NCI-H1048 (cell line): Measurements from ENCODE around the gene SH3PXD2B.
A peak's percentile ranks its signal among the peaks of the same experiment; 100 is the strongest.
"Not testable (repeated sequence)": the region's sequence is repeated elsewhere in the genome, so short reads cannot be mapped to it uniquely, and the experiment has no call there.

Experiments
- DNase-seq: peaks from one replicate; lab custom pipeline; 2025; lab: John Stamatoyannopoulos, UW

The SH3PXD2B gene

GRCh38 chr5:172399826-172400225 lies 54.5 kb downstream of the SH3PXD2B start:
- no peak for DNase-seq

GRCh38 chr5:172399336-172399735 lies 55.0 kb downstream of the SH3PXD2B start:
- DNase-seq: no peak

- not testable (repeated sequence) for DNase-seq
These were observed 55.7 kb downstream of the SH3PXD2B start for GRCh38 chr5:172398645-172399044.

- not testable (repeated sequence) for DNase-seq
These were observed 57.3 kb downstream of the SH3PXD2B start for GRCh38 chr5:172396994-172397393.

- DNase-seq: no peak
These were observed 58.1 kb downstream of the SH3PXD2B start for GRCh38 chr5:172396220-172396619.

GRCh38 chr5:172395483-172395882 lies 58.8 kb downstream of the SH3PXD2B start:
- DNase-seq: no peak

GRCh38 chr5:172389578-172390112 lies 64.7 kb downstream of the SH3PXD2B start:
- no peak for DNase-seq

GRCh38 chr5:172388246-172388733 lies 66.0 kb downstream of the SH3PXD2B start:
- DNase-seq: no peak

- no peak for DNase-seq
These were observed 68.6 kb downstream of the SH3PXD2B start for GRCh38 chr5:172385707-172386106.

GRCh38 chr5:172385010-172385563 lies 69.2 kb downstream of the SH3PXD2B start:
- no peak for DNase-seq

- no peak for DNase-seq
These were observed 71.0 kb downstream of the SH3PXD2B start for GRCh38 chr5:172383191-172383802.

- DNase-seq: peak; percentile 53
These were observed 73.2 kb downstream of the SH3PXD2B start for GRCh38 chr5:172380987-172381643.

GRCh38 chr5:172380301-172380986 lies 73.9 kb downstream of the SH3PXD2B start:
- DNase-seq: no peak

GRCh38 chr5:172379481-172379880 lies 74.8 kb downstream of the SH3PXD2B start:
- no peak for DNase-seq

GRCh38 chr5:172377856-172378255 lies 76.5 kb downstream of the SH3PXD2B start:
- no peak for DNase-seq

- DNase-seq: no peak
These were observed 76.9 kb downstream of the SH3PXD2B start for GRCh38 chr5:172377438-172377837.

- DNase-seq: no peak
These were observed 79.5 kb downstream of the SH3PXD2B start for GRCh38 chr5:172374783-172375182.

GRCh38 chr5:172373680-172374079 lies 80.6 kb downstream of the SH3PXD2B start:
- DNase-seq: no peak

GRCh38 chr5:172371684-172372083 lies 82.6 kb downstream of the SH3PXD2B start:
- no peak for DNase-seq

GRCh38 chr5:172370648-172371545 lies 83.4 kb downstream of the SH3PXD2B start:
- DNase-seq: no peak

GRCh38 chr5:172370237-172370640 lies 84.1 kb downstream of the SH3PXD2B start:
- DNase-seq: no peak
